ENCODE data around the gene REXO2.

- no peak for TF ChIP-seq CTCF (IDR thresholded peaks at IDR 0.05)
- TF ChIP-seq ZFX (IDR thresholded peaks at IDR 0.05; ENCODE audit: borderline replicate concordance) = no peak
These were observed 46.3 kb upstream of the REXO2 start for GRCh38 chr11:114392735-114393667.

All from 22Rv1 (cell line).